BJ (cell line): ENCODE results near the gene BCL2. TPM values are rescaled to one million over a fixed set of nuclear protein-coding genes. Genes with fewer than 3 reads are reported as not detected.
A peak's percentile ranks its signal among the peaks of the same experiment; 100 is the strongest.

ENCODE experiments used
- CTCF ChIA-PET: fragments of 350-600 bp; formaldehyde crosslinking; extraction: SDS; loops from one replicate; lab custom pipeline; 2021; ENCODE audit warnings: antibody characterized with exemption, inconsistent platforms; lab: Yijun Ruan, JAX
- POLR2A ChIA-PET: fragments of 300-600 bp; sonication (Branson Sonifier 250); formaldehyde crosslinking; extraction: SDS; loops from one replicate; lab custom pipeline; 2021; ENCODE audit warnings: antibody characterized with exemption; lab: Charles Lee
- DNase-seq: peaks from one replicate; pipeline ENCODE4 v3.0.0-alpha.2; 2011; ENCODE audit warnings: low read depth
- H3K27me3 ChIP-seq: 2 replicates; pipeline ENCODE4 v1.6.0; 2011; ENCODE audit warnings: low read length; ENCODE audit not compliant: control insufficient read depth, insufficient read depth
- H3K36me3 ChIP-seq: 2 replicates; pipeline ENCODE4 v1.5.1; 2011; ENCODE audit warnings: low read length; ENCODE audit not compliant: control insufficient read depth, insufficient read depth
- H3K4me3 ChIP-seq: 2 replicates; pipeline ENCODE4 v1.5.1; 2011; ENCODE audit warnings: low read depth, mild to moderate bottlenecking, control low read depth, low read length
- CTCF ChIP-seq: IDR thresholded peaks from 2 replicates; pipeline ENCODE4 v1.5.1; 2011; ENCODE audit warnings: low read depth, mild to moderate bottlenecking, control low read depth, inconsistent platforms, low read length, moderate library complexity; ENCODE audit not compliant: insufficient read depth
- polyA plus RNA-seq: library from polyadenylated mRNA; depleted of rRNA; stranded (reverse); fragments of >200 nt; gene quantifications from 2 replicates; pipeline ENCODE4 v1.2.3, GENCODE V29; 2011

The BCL2 gene
- polyA plus RNA-seq, 1 experiment = 0.15 TPM

GRCh38 chr18:63126134-63127069, 193.2 kb downstream of the BCL2 start:
- Histone ChIP-seq H3K36me3 (no peaks in the 10 kb centered on the region), H3K27me3 (0 out of 2 replicates have a peak, but pooled peaks cover 1% of the 10 kb centered on the region), H3K4me3 (no peak overlapping the region)
- no peak for TF ChIP-seq CTCF
- CTCF ChIA-PET = no interaction called here
- POLR2A ChIA-PET = no interaction called here
- DNase-seq = no peak

GRCh38 chr18:63120620-63121019, 198.9 kb downstream of the BCL2 start:
- peaks cover 4% of the 10 kb centered on the region for H3K27me3 ChIP-seq
- no peak for DNase-seq
- ChIA-PET CTCF (interaction anchor here (0.7 kb wide), 1 partner anchor 11 kb away, joined by 4 read pairs; no protein-coding TSS in a partner anchor), POLR2A (no interaction called here)
- no peak for TF ChIP-seq CTCF
- no peaks in the 10 kb centered on the region for H3K36me3 ChIP-seq
- H3K4me3 ChIP-seq = no peak overlapping the region

GRCh38 chr18:63119647-63120046, 199.9 kb downstream of the BCL2 start:
- ChIA-PET CTCF (interaction anchor here (0.7 to 1.2 kb wide), 2 partner anchors 12 to 320 kb away, joined by 4 to 6 read pairs; no protein-coding TSS in a partner anchor), POLR2A (no interaction called here)
- Histone ChIP-seq H3K27me3 (peaks cover 4% of the 10 kb centered on the region), H3K36me3 (no peaks in the 10 kb centered on the region), H3K4me3 (no peak overlapping the region)
- no peak for DNase-seq
- peak; percentile 41; the same call in 1 of the 2 replicates for TF ChIP-seq CTCF

- no peak for TF ChIP-seq CTCF
- DNase-seq = no peak
- POLR2A ChIA-PET = no interaction called here
- CTCF ChIA-PET = interaction anchor here (0.6 to 1.3 kb wide), 3 partner anchors 13 to 912 kb away, joined by 3 to 5 read pairs (median 3); partner anchors contain the start of gene VPS4B
- H3K36me3 ChIP-seq = no peaks in the 10 kb centered on the region
- peaks cover 3% of the 10 kb centered on the region for H3K27me3 ChIP-seq
- H3K4me3 ChIP-seq = no peak overlapping the region
Measured at GRCh38 chr18:63113899-63114565, 205.5 kb downstream of the BCL2 start.

GRCh38 chr18:63112706-63113105, 206.9 kb downstream of the BCL2 start:
- no peak overlapping the region for H3K4me3 ChIP-seq
- DNase-seq = no peak
- H3K36me3 ChIP-seq = no peaks in the 10 kb centered on the region
- CTCF ChIA-PET = no interaction called here
- POLR2A ChIA-PET = no interaction called here
- no peak for TF ChIP-seq CTCF
- H3K27me3 ChIP-seq = no peaks in the 10 kb centered on the region; the same call in 1 of the 2 replicates
